Heart left ventricle (tissue), 16 donors: ENCODE data around the gene DENND6B. TPM values are rescaled to one million over a fixed set of nuclear protein-coding genes. Genes with fewer than 3 reads are reported as not detected.
A peak's percentile ranks its signal among the peaks of the same experiment; 100 is the strongest.

Experiments used
- ATAC-seq, 4 donors: fragments of 200-7000 bp; cut with Tn5 transposase; one replicate each; pipeline ENCODE4 v1.9.1; 2020 to 2022; ENCODE audit warnings: moderate library complexity in 4 of 4, mild to moderate bottlenecking in 3 of 4, moderate number of reproducible peaks in 1 of 4
- DNase-seq, 5 donors: peaks; one replicate each; pipeline ENCODE4 v3.0.0-alpha.2; 2020
- H3K27ac ChIP-seq, 12 donors: fragments of 200-600 bp; sonication (generic) in 4 of 12; one replicate each; pipeline versions ENCODE4 v1.5.0 to v1.8.0; 2016 to 2022; ENCODE audit warnings: mild to moderate bottlenecking in 2 of 12
- H3K27me3 ChIP-seq, 9 donors: fragments of 200-600 bp; sonication (generic) in 2 of 9; one replicate each; pipeline versions ENCODE4 v1.5.1 to v1.8.0; 2016 to 2022; ENCODE audit warnings: mild to moderate bottlenecking in 3 of 9
- H3K36me3 ChIP-seq, 9 donors: fragments of 200-600 bp; sonication (generic) in 2 of 9; one replicate each; pipeline versions ENCODE4 v1.5.0 to v1.8.0; 2018 to 2022; ENCODE audit warnings: mild to moderate bottlenecking in 2 of 9
- H3K4me1 ChIP-seq, 12 donors: fragments of 200-600 bp; sonication (generic) in 4 of 12; one replicate each; pipeline versions ENCODE4 v1.5.0 to v1.8.0; 2016 to 2022; ENCODE audit warnings: mild to moderate bottlenecking in 3 of 12
- H3K4me3 ChIP-seq, 12 donors: fragments of 200-600 bp; sonication (generic) in 4 of 12; one replicate each; pipeline versions ENCODE4 v1.5.0 to v1.8.0; 2017 to 2022; ENCODE audit warnings: mild to moderate bottlenecking in 9 of 12, moderate library complexity in 4 of 12
- H3K9me3 ChIP-seq, 12 donors: fragments of 200-600 bp; sonication (generic) in 4 of 12; one replicate each; pipeline versions ENCODE4 v1.5.0 to v1.8.0; 2016 to 2022; ENCODE audit warnings: mild to moderate bottlenecking in 1 of 12
- POLR2A ChIP-seq, 2 donors: fragments of 450-650 bp; IDR thresholded peaks; one replicate each; pipeline ENCODE4 v1.6.1; 2017; ENCODE audit warnings: antibody characterized with exemption in 2 of 2, mild to moderate bottlenecking in 2 of 2, moderate library complexity in 2 of 2
- WGBS, 4 donors: extraction: QIAGEN DNeasy Blood & Tissue Kit in 2 of 4; methylation state at CpG; one replicate each; pipeline versions ENCODE4 v1.1.5 to v1.1.7; 2013 to 2018; 5-methylcytosine and 5-hydroxymethylcytosine counted together
- intact Hi-C, 10 donors: fragments of 100-400 bp; cut with DNase I; formaldehyde crosslinking; loops; one replicate each; pipeline versions ENCODE4 v1.11.1 to v1.14.2; 2022
- polyA plus RNA-seq, 2 donors: library from polyadenylated mRNA; stranded (reverse); fragments of 200-250 nt; gene quantifications; one replicate each; pipeline ENCODE4 v1.2.3, GENCODE V29; 2013
- total RNA-seq, 9 donors: library from RNA; depleted of rRNA in 2 of 9; stranded (reverse); fragments of >200 nt in 2 of 9; fragmentation: NEBNext Ultra II Directional in 3 of 9; extraction: Animal tissue kit (Norgen Biotek cat#: 25700) in 3 of 9; gene quantifications; one replicate each; pipeline versions ENCODE4 v1.1.0 to v1.2.4, GENCODE V29; 2016 to 2023
- TF ChIP-seq, protein P1 (sequence below), 12 donors: fragments of 200-600 bp; sonication (generic) in 4 of 12; IDR thresholded peaks; one replicate each; pipeline versions ENCODE4 v1.5.0 to v1.8.0; 2018 to 2022; ENCODE audit warnings: antibody characterized with exemption in 12 of 12, mild to moderate bottlenecking in 5 of 12
- donor health status: ischemic (EF 13 %, LVEDD 7.1; RV severe dilation, severe dysfunction).
- donor health status: healthy with polysubstance abuse.
- donor health status: DM: no; HTN: yes; CAD: no.
- donor health status: DM: no; HTN: no; CAD: no.
- donor health status: ischemic (EF 25% LVEDD 6.9; RV normal size, moderate dysfunction).
- donor health status: ischemic (EF 25% LVEDD 5.7; RV mildly dilated, moderate dysfunction).
- donor health status: healthy.
- donor health status: DM: yes; HTN: yes; CAD: no.
- donor health status: ischemic (EF 35%, LVEDD 5.7; RV mildly dilated, moderate dysfunction).
- donor health status: nonischemic (EF 11% LVEDD 7.7; RV severe dilation, severe dysfunction).
- donor health status: DM: yes; HTN: yes; CAD: no.
- donor health status: PGD.
- donor health status: ischemic (EF 29% LVEDD 5.4; RV normal size, mild dysfunction).
- donor health status: nonischemic (EF 23%, LVEDD 6.1; RV moderate dilation, normal function).

DENND6B gene
- total and polyA plus RNA-seq, 11 donors, result 1.0 to 3.2 (median 1.5) TPM

DNA sequence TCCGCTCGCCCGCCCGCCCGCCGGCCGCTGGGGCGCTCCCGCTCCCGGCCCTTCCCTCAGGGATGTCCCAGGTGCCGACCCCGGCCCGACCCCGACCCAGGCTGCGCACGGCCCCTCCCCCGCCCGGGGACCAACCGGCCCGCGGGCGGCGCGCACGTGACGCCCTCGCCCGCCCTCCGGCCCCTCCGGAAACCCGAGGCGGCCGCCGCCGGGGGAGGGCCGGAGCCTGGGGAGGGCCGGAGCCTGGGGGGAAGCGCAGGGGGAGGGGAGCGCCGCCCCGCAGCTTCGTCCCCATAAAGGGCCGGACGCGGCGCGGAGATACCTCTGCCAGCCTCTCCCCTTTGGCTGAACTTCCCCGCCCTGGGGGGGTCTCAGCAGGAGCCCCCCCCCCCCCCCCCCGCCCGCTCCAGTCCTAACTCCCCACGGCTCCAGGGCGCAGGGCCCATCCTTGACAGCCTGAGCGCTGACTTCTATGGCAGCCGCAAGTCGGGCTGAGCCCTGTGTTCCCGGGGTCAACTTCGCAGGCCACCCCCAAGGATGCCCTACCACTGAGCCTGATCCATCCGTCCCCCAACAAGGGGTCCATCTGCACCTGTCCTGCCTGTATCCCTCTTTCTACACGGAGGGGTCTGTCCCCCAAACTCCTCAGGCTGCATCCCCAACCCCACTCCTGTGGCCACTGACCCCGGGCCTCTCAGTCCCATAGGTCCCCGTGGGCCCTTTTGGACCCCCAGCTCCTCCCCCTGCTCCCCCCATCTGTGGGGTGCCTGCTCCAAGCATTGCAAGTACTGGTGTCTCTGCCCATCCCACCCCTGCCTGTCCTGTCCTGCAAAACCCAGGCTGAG lies 65.0 kb downstream of the DENND6B start, which contains the start of gene MAPK12:
Gene MAPK12 (minus strand): TSS at position 69 of the 845 bp plus-strand sequence. CDS start 174 bp downstream, outside the sequence.
- intact Hi-C loops, result no loop called here
- TF ChIP-seq, protein P1, sequence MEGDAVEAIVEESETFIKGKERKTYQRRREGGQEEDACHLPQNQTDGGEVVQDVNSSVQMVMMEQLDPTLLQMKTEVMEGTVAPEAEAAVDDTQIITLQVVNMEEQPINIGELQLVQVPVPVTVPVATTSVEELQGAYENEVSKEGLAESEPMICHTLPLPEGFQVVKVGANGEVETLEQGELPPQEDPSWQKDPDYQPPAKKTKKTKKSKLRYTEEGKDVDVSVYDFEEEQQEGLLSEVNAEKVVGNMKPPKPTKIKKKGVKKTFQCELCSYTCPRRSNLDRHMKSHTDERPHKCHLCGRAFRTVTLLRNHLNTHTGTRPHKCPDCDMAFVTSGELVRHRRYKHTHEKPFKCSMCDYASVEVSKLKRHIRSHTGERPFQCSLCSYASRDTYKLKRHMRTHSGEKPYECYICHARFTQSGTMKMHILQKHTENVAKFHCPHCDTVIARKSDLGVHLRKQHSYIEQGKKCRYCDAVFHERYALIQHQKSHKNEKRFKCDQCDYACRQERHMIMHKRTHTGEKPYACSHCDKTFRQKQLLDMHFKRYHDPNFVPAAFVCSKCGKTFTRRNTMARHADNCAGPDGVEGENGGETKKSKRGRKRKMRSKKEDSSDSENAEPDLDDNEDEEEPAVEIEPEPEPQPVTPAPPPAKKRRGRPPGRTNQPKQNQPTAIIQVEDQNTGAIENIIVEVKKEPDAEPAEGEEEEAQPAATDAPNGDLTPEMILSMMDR (IDR thresholded peaks at IDR 0.05), result no peak
- ATAC-seq (peak in 3 of 4 donors; percentile 26 to 46 (median 44)), DNase-seq (peak in 3 of 5 donors; percentile 54 to 62 (median 62))
- Histone ChIP-seq H3K4me1 (peaks cover 6 to 53% (median 16%) of the 10 kb centered on the region in 12 donors), H3K27ac (peak within 1 kb of the TSS in 11 of 12 donors; percentile 21 to 71 (median 62)), H3K36me3 (peaks cover 0 to under 1% (median 0%) of the 10 kb centered on the region in 9 donors), H3K27me3 (peaks cover 0 to 13% (median 0%) of the 10 kb centered on the region in 9 donors), H3K4me3 (peak within 1 kb of the TSS; percentile 37 to 84 (median 56)), H3K9me3 (no peaks in the 10 kb centered on the region)
- 4 to 29% (median 9%) methylated on average over 6 to 61 of the region's 61 CpGs for WGBS, 4 donors

DNA sequence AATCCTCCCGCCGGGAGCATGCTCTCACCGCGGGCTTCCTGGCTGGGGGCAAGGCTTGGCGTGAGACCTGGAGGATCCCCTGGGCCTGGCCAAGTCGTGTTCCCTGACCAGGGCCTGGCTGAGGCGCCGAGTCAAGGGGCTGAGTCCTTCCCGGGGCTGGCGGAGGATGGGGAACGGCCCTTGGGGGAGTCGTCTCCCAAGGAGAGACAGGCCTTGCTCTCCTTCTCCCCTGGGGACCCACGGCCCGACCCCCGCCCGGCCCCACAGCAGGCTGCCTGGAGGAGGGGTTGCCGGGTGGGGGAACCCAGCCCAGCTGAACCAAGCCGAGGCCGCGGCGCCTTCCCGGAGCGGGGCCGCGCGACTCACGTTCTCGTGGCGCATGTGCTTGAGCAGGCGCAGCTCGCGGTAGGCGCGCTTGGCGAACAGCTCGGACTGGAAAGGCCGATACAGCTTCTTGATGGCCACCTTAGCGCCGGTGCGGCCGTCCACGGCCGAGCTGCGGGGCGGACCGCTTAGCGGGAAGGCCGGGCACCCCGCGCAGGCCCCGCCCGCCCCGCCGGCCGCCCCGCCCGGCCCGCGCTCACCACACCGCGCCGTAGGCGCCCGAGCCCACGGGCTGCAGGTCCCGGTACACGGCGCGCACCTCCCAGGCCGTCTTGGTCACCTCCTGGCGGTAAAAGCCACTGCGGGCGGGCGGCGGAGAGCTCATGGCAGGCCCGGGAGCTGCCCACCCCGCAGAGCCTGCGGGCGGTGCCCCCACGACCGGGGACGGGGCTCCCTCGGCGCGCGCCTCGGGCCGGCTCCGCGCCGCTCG lies 65.8 kb downstream of the DENND6B start:
- Histone ChIP-seq H3K36me3 (peaks cover 0 to 4% (median 0%) of the 10 kb centered on the region in 9 donors), H3K27me3 (peaks cover 0 to 13% (median 0%) of the 10 kb centered on the region in 9 donors), H3K27ac (peak overlapping the region in 11 of 12 donors; percentile 21 to 71 (median 60)), H3K4me3 (peak overlapping the region; percentile 37 to 84 (median 56)), H3K9me3 (no peaks in the 10 kb centered on the region), H3K4me1 (peaks cover 5 to 51% (median 16%) of the 10 kb centered on the region in 12 donors)
- DNase-seq (peak in 1 of 5 donors; percentile 70), ATAC-seq (peak in 3 of 4 donors; percentile 3 to 19 (median 6))
- intact Hi-C loops, result no loop called here
- 0 to 5% (median 1%) methylated on average over 27 to 92 of the region's 92 CpGs for WGBS, 4 donors
- TF ChIP-seq POLR2A (IDR thresholded peaks at IDR 0.05), result no peak
- TF ChIP-seq, protein P1 (IDR thresholded peaks at IDR 0.05), result no peak

DNA sequence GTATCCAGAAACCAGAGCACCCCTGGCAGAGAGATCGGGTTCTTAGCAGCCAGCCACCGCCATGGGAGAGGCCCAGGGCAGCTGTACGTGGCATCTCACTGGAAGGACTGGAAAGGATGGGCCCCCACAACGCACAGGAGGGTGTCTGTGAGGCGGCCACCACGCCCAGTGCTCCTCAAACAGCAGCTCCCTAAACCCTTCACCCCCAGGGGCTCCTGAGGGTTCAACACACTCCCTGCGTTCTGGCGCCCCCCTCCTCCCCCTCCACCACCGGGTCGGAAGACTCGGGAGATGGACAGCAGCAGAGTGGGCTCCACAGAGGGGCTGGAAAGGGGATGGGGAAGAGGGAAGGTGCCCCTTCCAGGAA lies 66.4 kb downstream of the DENND6B start:
- peak overlapping the region; percentile 37 to 84 (median 56) for H3K4me3 ChIP-seq
- peaks cover 5 to 51% (median 16%) of the 10 kb centered on the region in 12 donors for H3K4me1 ChIP-seq
- peak overlapping the region in 7 of 12 donors; percentile 21 to 71 (median 62) for H3K27ac ChIP-seq
- no peaks in the 10 kb centered on the region for H3K9me3 ChIP-seq
- intact Hi-C loops, result no loop called here
- peaks cover 0 to 8% (median 0%) of the 10 kb centered on the region in 9 donors for H3K36me3 ChIP-seq
- TF ChIP-seq POLR2A (IDR thresholded peaks at IDR 0.05), result no peak
- TF ChIP-seq, protein P1 (IDR thresholded peaks at IDR 0.05), result no peak
- WGBS, 4 donors, result 30 to 50% (median 42%) methylated on average over 10 to 11 of the region's 11 CpGs
- peaks cover 0 to 13% (median 0%) of the 10 kb centered on the region in 9 donors for H3K27me3 ChIP-seq
- ATAC-seq (no peak), DNase-seq (no peak)
